SU-DHL-6 (cell line): Measurements from ENCODE around the gene RGS13.
A peak's percentile ranks its signal among the peaks of the same experiment; 100 is the strongest.

Experiments
- H2AFZ ChIP-seq: fragments of 200-600 bp; sonication (generic); 2 replicates; pipeline ENCODE4 v1.6.1; 2014; ENCODE audit warnings: low read depth, mild to moderate bottlenecking, moderate library complexity, mixed read lengths, antibody characterized with exemption, low read length; ENCODE audit not compliant: severe bottlenecking
- H3F3A ChIP-seq: fragments of 200-600 bp; shearing (Covaris generic); 2 replicates; pipeline ENCODE4 v1.6.0; 2016; ENCODE audit warnings: antibody characterized with exemption, mild to moderate bottlenecking; ENCODE audit not compliant: insufficient read depth
- H3K27ac ChIP-seq: fragments of 200-600 bp; sonication (generic); 2 replicates; pipeline ENCODE4 v1.5.1; 2016; ENCODE audit warnings: low read depth, mild to moderate bottlenecking, low read length, moderate library complexity, mixed read lengths
- H3K27me3 ChIP-seq: fragments of 200-600 bp; sonication (generic), shearing (Covaris generic); 2 replicates; pipeline ENCODE4 v1.6.0; 2014; ENCODE audit warnings: mild to moderate bottlenecking, low read length
- H3K36me3 ChIP-seq: fragments of 200-600 bp; sonication (generic); 2 replicates; pipeline ENCODE4 v1.6.1; 2014; ENCODE audit warnings: mild to moderate bottlenecking, low read length, mixed read lengths
- H3K4me2 ChIP-seq: fragments of 300-600, 200-600 bp; shearing (Covaris generic), sonication (generic); 2 replicates; pipeline ENCODE4 v1.6.0; 2014; ENCODE audit warnings: low read length, low read depth, mild to moderate bottlenecking; ENCODE audit not compliant: poor library complexity, severe bottlenecking
- H3K4me3 ChIP-seq: fragments of 200-600 bp; sonication (generic); 2 replicates; pipeline ENCODE4 v1.5.1; 2014; ENCODE audit warnings: antibody characterized with exemption, low read length, mild to moderate bottlenecking, mixed read lengths; ENCODE audit not compliant: insufficient read depth, poor library complexity, severe bottlenecking
- H3K79me2 ChIP-seq: fragments of 200-600 bp; sonication (generic); 2 replicates; pipeline ENCODE4 v1.6.1; 2014; ENCODE audit warnings: mild to moderate bottlenecking, low read length, moderate library complexity; ENCODE audit not compliant: insufficient read depth
- H3K9ac ChIP-seq: fragments of 200-600 bp; sonication (generic); 2 replicates; pipeline ENCODE4 v1.7.0; 2014; ENCODE audit warnings: mild to moderate bottlenecking, low read length
- H3K9me2 ChIP-seq: fragments of 200-600 bp; sonication (generic); replicated peaks from 2 replicates; pipeline ENCODE4 v1.6.1; 2014; ENCODE audit warnings: low read length; ENCODE audit not compliant: insufficient read depth
- H3K9me3 ChIP-seq: fragments of 200-600 bp; sonication (generic); 2 replicates; pipeline ENCODE4 v1.6.1; 2014; ENCODE audit warnings: low read length, mixed read lengths; ENCODE audit not compliant: insufficient read depth
- H4K20me1 ChIP-seq: fragments of 200-600 bp; sonication (generic); 2 replicates; pipeline ENCODE4 v1.6.1; 2014; ENCODE audit warnings: low read depth, mild to moderate bottlenecking, antibody characterized with exemption, low read length, moderate library complexity, mixed read lengths
- EZH2phosphoT487 ChIP-seq: fragments of 200-600 bp; sonication (generic), shearing (Covaris generic); conservative IDR thresholded peaks from 2 replicates; pipeline ENCODE4 v1.6.1; 2018; ENCODE audit warnings: mild to moderate bottlenecking, antibody characterized with exemption, low read length, moderate library complexity, mixed read lengths
- TF ChIP-seq, protein P1 (sequence below): fragments of 200-600 bp; sonication (generic); IDR thresholded peaks from one replicate; pipeline ENCODE4 v1.5.1; 2017; ENCODE audit warnings: antibody characterized with exemption, mild to moderate bottlenecking, low read length, moderate library complexity; ENCODE audit not compliant: insufficient read depth, poor library complexity, severe bottlenecking

Gene RGS13

GRCh38 chr1:192626366-192627179 is 9.4 kb upstream of the RGS13 start:
- Histone ChIP-seq H3K27me3 (no peaks in the 10 kb centered on the region), H3K4me2 (peak overlapping the region; percentile 100), H3K9me2 (no peaks in the 10 kb centered on the region), H3F3A (peaks cover 49% of the 10 kb centered on the region), H3K4me3 (peak overlapping the region; percentile 51), H3K27ac (peak overlapping the region; percentile 99), H2AFZ (no peak overlapping the region), H3K79me2 (peaks cover 30% of the 10 kb centered on the region), H3K36me3 (no peaks in the 10 kb centered on the region), H4K20me1 (no peaks in the 10 kb centered on the region), H3K9me3 (no peaks in the 10 kb centered on the region), H3K9ac (peak overlapping the region; percentile 73)
- TF ChIP-seq EZH2phosphoT487 = no peak
- TF ChIP-seq, protein P1, sequence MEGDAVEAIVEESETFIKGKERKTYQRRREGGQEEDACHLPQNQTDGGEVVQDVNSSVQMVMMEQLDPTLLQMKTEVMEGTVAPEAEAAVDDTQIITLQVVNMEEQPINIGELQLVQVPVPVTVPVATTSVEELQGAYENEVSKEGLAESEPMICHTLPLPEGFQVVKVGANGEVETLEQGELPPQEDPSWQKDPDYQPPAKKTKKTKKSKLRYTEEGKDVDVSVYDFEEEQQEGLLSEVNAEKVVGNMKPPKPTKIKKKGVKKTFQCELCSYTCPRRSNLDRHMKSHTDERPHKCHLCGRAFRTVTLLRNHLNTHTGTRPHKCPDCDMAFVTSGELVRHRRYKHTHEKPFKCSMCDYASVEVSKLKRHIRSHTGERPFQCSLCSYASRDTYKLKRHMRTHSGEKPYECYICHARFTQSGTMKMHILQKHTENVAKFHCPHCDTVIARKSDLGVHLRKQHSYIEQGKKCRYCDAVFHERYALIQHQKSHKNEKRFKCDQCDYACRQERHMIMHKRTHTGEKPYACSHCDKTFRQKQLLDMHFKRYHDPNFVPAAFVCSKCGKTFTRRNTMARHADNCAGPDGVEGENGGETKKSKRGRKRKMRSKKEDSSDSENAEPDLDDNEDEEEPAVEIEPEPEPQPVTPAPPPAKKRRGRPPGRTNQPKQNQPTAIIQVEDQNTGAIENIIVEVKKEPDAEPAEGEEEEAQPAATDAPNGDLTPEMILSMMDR = no peak

DNA sequence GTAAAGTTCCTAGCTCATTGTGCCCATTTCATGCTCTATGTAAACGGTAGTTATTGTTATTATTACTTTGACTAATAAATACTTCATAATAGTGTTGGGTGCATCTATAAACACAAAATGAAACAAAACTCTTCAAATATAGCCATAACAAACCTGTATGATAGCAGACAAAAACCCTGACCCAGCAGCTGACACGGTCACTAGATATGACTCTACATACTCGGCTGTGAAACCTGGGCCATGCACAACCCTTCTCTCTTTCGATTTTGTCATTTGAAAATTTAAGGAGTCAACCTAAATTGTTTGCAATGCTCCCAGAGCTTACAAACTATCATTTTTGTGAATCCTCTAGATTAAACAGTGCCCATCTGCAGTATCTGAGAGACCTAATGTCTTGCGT is 8.0 kb upstream of the RGS13 start:
- Histone ChIP-seq H3F3A (peaks cover 62% of the 10 kb centered on the region), H3K9me2 (no peaks in the 10 kb centered on the region), H3K9ac (peak overlapping the region; percentile 73), H3K27me3 (no peaks in the 10 kb centered on the region), H3K9me3 (no peaks in the 10 kb centered on the region), H3K4me2 (peak overlapping the region; percentile 100), H2AFZ (no peak overlapping the region), H3K79me2 (peaks cover 40% of the 10 kb centered on the region), H3K27ac (peak overlapping the region; percentile 99), H3K4me3 (peak overlapping the region; percentile 50), H3K36me3 (no peaks in the 10 kb centered on the region), H4K20me1 (no peaks in the 10 kb centered on the region)
- no peak for TF ChIP-seq EZH2phosphoT487
- TF ChIP-seq, protein P1 = no peak

DNA sequence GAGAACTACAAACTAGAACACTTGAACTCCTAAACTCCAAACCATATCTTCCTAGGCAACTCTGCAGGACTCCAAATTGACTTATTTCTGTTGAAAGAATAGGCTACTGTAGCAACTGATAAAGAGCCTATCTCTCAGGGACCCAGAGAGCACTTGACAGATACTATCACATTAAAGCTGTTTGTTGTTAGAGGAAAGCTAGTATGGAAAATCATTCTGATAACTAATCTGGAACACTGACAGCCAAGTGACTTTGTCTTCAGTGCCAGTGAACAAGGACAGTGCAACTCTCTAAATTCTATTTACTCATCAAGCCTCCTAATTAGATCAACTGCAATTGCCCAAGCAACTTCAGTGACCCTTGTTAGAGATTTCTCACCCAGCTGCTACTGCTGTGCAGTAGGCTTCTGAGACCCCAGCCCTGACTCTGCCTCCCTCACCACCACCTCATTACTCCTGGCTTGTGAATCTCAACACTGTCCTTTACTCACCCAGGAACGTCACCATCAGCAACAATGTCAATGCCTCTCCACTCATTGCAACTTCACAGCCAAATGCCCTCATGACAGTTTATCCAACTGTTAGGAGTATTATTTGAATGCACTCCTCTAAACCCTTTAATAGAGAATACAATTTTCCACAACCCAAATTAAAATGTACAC is 7.4 kb upstream of the RGS13 start:
- Histone ChIP-seq H3K27ac (peak overlapping the region; percentile 99), H3K9ac (peak overlapping the region; percentile 73), H3K4me3 (peak overlapping the region; percentile 50)

More for the DNA sequence above, 7.4 kb upstream of the RGS13 start:
- Histone ChIP-seq H3K36me3 (no peaks in the 10 kb centered on the region), H4K20me1 (no peaks in the 10 kb centered on the region), H2AFZ (peak overlapping the region; percentile 1), H3K4me2 (peak overlapping the region; percentile 100), H3K79me2 (peaks cover 46% of the 10 kb centered on the region), H3K27me3 (no peaks in the 10 kb centered on the region), H3F3A (peaks cover 69% of the 10 kb centered on the region), H3K9me2 (no peaks in the 10 kb centered on the region), H3K9me3 (no peaks in the 10 kb centered on the region)
- TF ChIP-seq, protein P1 = no peak
- TF ChIP-seq EZH2phosphoT487 = no peak
